ENCODE measurements around the gene PIP4P1.
A peak's percentile ranks its signal among the peaks of the same experiment; 100 is the strongest.

Gene PIP4P1

GRCh38 chr14:20454516-20455354 is 6.5 kb downstream of the PIP4P1 start, which contains the start of the genes APEX1 and OSGEP (continued):
- no peak for TF ChIP-seq PRDM2 (tag by site-specific recombination; IDR thresholded peaks at IDR 0.05; ENCODE audit: borderline replicate concordance)
- no peak for TF ChIP-seq HOXD13 (CRISPR knock-in tag; IDR thresholded peaks at IDR 0.05; ENCODE audit: borderline replicate concordance)
- TF ChIP-seq ZNF510 (tag by site-specific recombination; IDR thresholded peaks at IDR 0.05; ENCODE audit: insufficient replicate concordance) = no peak
- no peak for TF ChIP-seq PRDM4 (tag by site-specific recombination; IDR thresholded peaks at IDR 0.05)
- TF ChIP-seq PRDM10 (tag by site-specific recombination; IDR thresholded peaks at IDR 0.05) = no peak; the same call in none of the 2 replicates
- peak; percentile 96 for TF ChIP-seq OVOL3 (tag by site-specific recombination; IDR thresholded peaks at IDR 0.05)
- no peak for TF ChIP-seq ZNF214 (tag by site-specific recombination; IDR thresholded peaks at IDR 0.05; ENCODE audit: borderline replicate concordance)
- TF ChIP-seq ZNF394 (tag by site-specific recombination; IDR thresholded peaks at IDR 0.05; ENCODE audit: borderline replicate concordance) = peak; percentile 50; the same call in 1 of the 2 replicates
- TF ChIP-seq TRIM28 (IDR thresholded peaks at IDR 0.05; ENCODE audit: borderline replicate concordance, low read length) = peak; percentile 58; the same call in 1 of the 2 replicates
- peak; percentile 89 for TF ChIP-seq ZNF600 (tag by site-specific recombination; IDR thresholded peaks at IDR 0.05)
- no peak for TF ChIP-seq ZNF777 (tag by site-specific recombination; IDR thresholded peaks at IDR 0.05; ENCODE audit: borderline replicate concordance)
- no peak for TF ChIP-seq ZNF529 (tag by site-specific recombination; IDR thresholded peaks at IDR 0.05; ENCODE audit: insufficient replicate concordance)
- TF ChIP-seq ZNF239 (tag by site-specific recombination; IDR thresholded peaks at IDR 0.05) = no peak
- no peak for TF ChIP-seq ZNF354C (tag by site-specific recombination; IDR thresholded peaks at IDR 0.05; ENCODE audit: borderline replicate concordance, low read depth)
- TF ChIP-seq ZNF416 (tag by site-specific recombination; IDR thresholded peaks at IDR 0.05) = no peak
- TF ChIP-seq ZNF132 (tag by site-specific recombination; IDR thresholded peaks at IDR 0.05; ENCODE audit: borderline replicate concordance) = no peak
- no peak for TF ChIP-seq ZNF302 (tag by site-specific recombination; IDR thresholded peaks at IDR 0.05; ENCODE audit: low read depth)
- peak; percentile 59 for TF ChIP-seq EGR2 (tag by site-specific recombination; IDR thresholded peaks at IDR 0.05; ENCODE audit: low read depth)
- TF ChIP-seq ZNF19 (tag by site-specific recombination; IDR thresholded peaks at IDR 0.05; ENCODE audit: low read depth) = 0 out of 2 replicates have a peak, but pooled peaks have one; percentile 40
- no peak for TF ChIP-seq ZNF664 (tag by site-specific recombination; IDR thresholded peaks at IDR 0.05)
- TF ChIP-seq ZNF585B (tag by site-specific recombination; IDR thresholded peaks at IDR 0.05) = no peak
- no peak for TF ChIP-seq ZNF311 (tag by site-specific recombination; IDR thresholded peaks at IDR 0.05; ENCODE audit: borderline replicate concordance)
- TF ChIP-seq ZNF654 (tag by site-specific recombination; IDR thresholded peaks at IDR 0.05; ENCODE audit: low read depth) = no peak
- TF ChIP-seq SP3 (tag by site-specific recombination; IDR thresholded peaks at IDR 0.05) = peak; percentile 84; the same call in 1 of the 2 replicates
- no peak for TF ChIP-seq ZNF266 (tag by site-specific recombination; IDR thresholded peaks at IDR 0.05; ENCODE audit: low read depth)
